H1 (cell line): ENCODE data around the gene SERPINA10. TPM values are rescaled to one million over a fixed set of nuclear protein-coding genes. Genes with fewer than 3 reads are reported as not detected.

Experiments
- CTCF ChIA-PET: fragments of 300-600 bp; sonication (Branson Sonifier 250); formaldehyde crosslinking; loops from one replicate; lab custom pipeline; 2021; ENCODE audit not compliant: partially characterized antibody; lab: Charles Lee
- POLR2A ChIA-PET: fragments of 300-600 bp; sonication (Branson Sonifier 250); formaldehyde crosslinking; loops from one replicate; lab custom pipeline; 2021; ENCODE audit warnings: inconsistent platforms; ENCODE audit not compliant: partially characterized antibody; lab: Charles Lee
- DNase-seq, 2 experiments: peaks; one replicate each; pipeline versions ENCODE4 v3.0.0 to v3.0.0-alpha.2; 2010 to 2022; ENCODE audit warnings: low spot score in 2 of 2, low read depth in 1 of 2, mixed read lengths in 1 of 2
- FAIRE-seq: peaks from 2 replicates; lab custom pipeline; 2011; peaks lifted over from hg19 to GRCh38; lab: Jason Lieb, UNC
- H2AFZ ChIP-seq: 2 replicates; pipeline ENCODE4 v1.8.1; 2012; ENCODE audit warnings: low read length, inconsistent platforms
- H2AK5ac ChIP-seq: 2 replicates; pipeline ENCODE4 v1.6.1; 2013; ENCODE audit warnings: low read depth, low read length
- H2BK120ac ChIP-seq: replicated peaks from 2 replicates; pipeline ENCODE3; 2013; ENCODE audit warnings: low read depth, low read length, inconsistent platforms
- H2BK12ac ChIP-seq: 2 replicates; pipeline ENCODE4 v1.6.1; 2013; ENCODE audit warnings: low read depth, low read length
- H2BK15ac ChIP-seq: 2 replicates; pipeline ENCODE4 v1.6.1; 2013; ENCODE audit warnings: low read length
- H2BK20ac ChIP-seq: 2 replicates; pipeline ENCODE4 v1.6.1; 2013; ENCODE audit warnings: low read length
- H2BK5ac ChIP-seq: 2 replicates; pipeline ENCODE4 v1.6.1; 2013; ENCODE audit warnings: low read depth, low read length
- H3K14ac ChIP-seq: 2 replicates; pipeline ENCODE4 v1.6.1; 2013; ENCODE audit warnings: inconsistent platforms; ENCODE audit not compliant: insufficient read length
- H3K18ac ChIP-seq: 2 replicates; pipeline ENCODE4 v1.6.1; 2013; ENCODE audit warnings: low read length; ENCODE audit errors: extremely low read depth
- H3K23ac ChIP-seq: 2 replicates; pipeline ENCODE4 v1.6.1; 2013; ENCODE audit warnings: inconsistent platforms; ENCODE audit not compliant: insufficient read length
- H3K23me2 ChIP-seq: 2 replicates; pipeline ENCODE4 v1.6.1; 2013; ENCODE audit warnings: low read depth, low read length
- H3K27ac ChIP-seq: 2 replicates; pipeline ENCODE4 v1.6.1; 2011; ENCODE audit warnings: low read depth, low read length, inconsistent platforms
- H3K27me3 ChIP-seq, 4 experiments: replicated peaks in 1 of 4; 1 replicate in 1 of 4; 2 replicates in 3 of 4; pipeline versions ENCODE4 v1.6.1 to v1.8.1; 2011 to 2013; ENCODE audit warnings: low read length in 3 of 4, mild to moderate bottlenecking in 3 of 4, inconsistent platforms in 2 of 4, mixed read lengths in 2 of 4, moderate library complexity in 1 of 4; ENCODE audit not compliant: control insufficient read depth in 3 of 4, insufficient read depth in 3 of 4; ENCODE audit errors: extremely low read depth in 1 of 4
- H3K36me3 ChIP-seq, 4 experiments: 2 replicates each; pipeline versions ENCODE4 v1.6.1 to v1.8.1; 2011 to 2013; ENCODE audit warnings: mild to moderate bottlenecking in 4 of 4, low read length in 3 of 4, moderate library complexity in 2 of 4, control low read depth in 1 of 4, inconsistent platforms in 1 of 4; ENCODE audit not compliant: insufficient read depth in 4 of 4, control insufficient read depth in 2 of 4
- H3K4ac ChIP-seq: replicated peaks from 2 replicates; pipeline ENCODE3; 2013; ENCODE audit warnings: low read length, low read depth, mixed read lengths, inconsistent platforms; ENCODE audit not compliant: insufficient read length
- H3K4me1 ChIP-seq, 4 experiments: replicated peaks in 1 of 4; 1 replicate in 1 of 4; 2 replicates in 3 of 4; pipeline versions ENCODE4 v1.6.1 to v1.8.1; 2011 to 2013; ENCODE audit warnings: low read length in 3 of 4, inconsistent platforms in 2 of 4, mixed read lengths in 1 of 4; ENCODE audit not compliant: insufficient read depth in 4 of 4, control insufficient read depth in 3 of 4
- H3K4me2 ChIP-seq, 2 experiments: 2 replicates each; pipeline versions ENCODE4 v1.6.1 to v1.8.1; 2011 to 2013; ENCODE audit warnings: low read depth in 2 of 2, low read length in 2 of 2, control low read depth in 1 of 2, inconsistent platforms in 1 of 2, mild to moderate bottlenecking in 1 of 2; ENCODE audit not compliant: insufficient read depth in 1 of 2
- H3K4me3 ChIP-seq, 4 experiments: fragments of 200-600, 300-600 bp in 1 of 4; sonication (generic), shearing (Covaris generic), sonication (Bioruptor Twin) in 1 of 4; 2 replicates each; pipeline versions ENCODE4 v1.5.1 to v1.8.1; 2011 to 2016; ENCODE audit warnings: low read length in 4 of 4, low read depth in 3 of 4, control low read depth in 2 of 4, inconsistent platforms in 2 of 4, mild to moderate bottlenecking in 2 of 4, mixed read lengths in 1 of 4, moderate library complexity in 1 of 4; ENCODE audit not compliant: insufficient read depth in 2 of 4; ENCODE audit errors: extremely low read depth in 1 of 4
- H3K56ac ChIP-seq: replicated peaks from 2 replicates; pipeline ENCODE3; 2013; ENCODE audit warnings: low read depth, mild to moderate bottlenecking, mixed read lengths, low read length, inconsistent platforms; ENCODE audit not compliant: insufficient read length
- H3K79me1 ChIP-seq: 2 replicates; pipeline ENCODE4 v1.6.1; 2013; ENCODE audit warnings: low read depth, low read length, control low read depth
- H3K79me2 ChIP-seq, 2 experiments: 2 replicates each; pipeline versions ENCODE4 v1.6.1 to v1.8.1; 2012 to 2013; ENCODE audit warnings: low read length in 2 of 2, mild to moderate bottlenecking in 2 of 2, inconsistent platforms in 1 of 2; ENCODE audit not compliant: insufficient read depth in 2 of 2, control insufficient read depth in 1 of 2
- H3K9ac ChIP-seq, 4 experiments: replicated peaks in 1 of 4; 1 replicate in 1 of 4; 2 replicates in 3 of 4; pipeline versions ENCODE4 v1.6.1 to v1.8.1; 2011 to 2013; ENCODE audit warnings: low read depth in 3 of 4, low read length in 3 of 4, control low read depth in 2 of 4, mild to moderate bottlenecking in 2 of 4, moderate library complexity in 2 of 4, inconsistent platforms in 1 of 4; ENCODE audit errors: extremely low read depth in 1 of 4
- H3K9me3 ChIP-seq, 2 experiments: 2 replicates each; pipeline versions ENCODE4 v1.6.1 to v1.8.1; 2012 to 2013; ENCODE audit warnings: mild to moderate bottlenecking in 2 of 2, moderate library complexity in 2 of 2, control low read depth in 1 of 2, inconsistent platforms in 1 of 2, low read depth in 1 of 2, low read length in 1 of 2, mixed read lengths in 1 of 2; ENCODE audit not compliant: insufficient read depth in 2 of 2
- H4K20me1 ChIP-seq, 2 experiments: replicated peaks in 1 of 2; 2 replicates each; pipeline versions ENCODE3 to v1.8.1; 2011 to 2013; ENCODE audit warnings: inconsistent platforms in 2 of 2, low read length in 2 of 2, mild to moderate bottlenecking in 1 of 2; ENCODE audit not compliant: insufficient read depth in 2 of 2, control insufficient read depth in 1 of 2
- H4K5ac ChIP-seq: 2 replicates; pipeline ENCODE4 v1.6.1; 2013; ENCODE audit warnings: low read length, low read depth, mixed read lengths, inconsistent platforms; ENCODE audit not compliant: insufficient read length
- H4K8ac ChIP-seq: 2 replicates; pipeline ENCODE4 v1.8.0; 2013; ENCODE audit warnings: mild to moderate bottlenecking, moderate library complexity, low read length, inconsistent platforms; ENCODE audit not compliant: insufficient read depth; ENCODE audit errors: extremely low read depth
- H4K91ac ChIP-seq: replicated peaks from 2 replicates; pipeline ENCODE3; 2013; ENCODE audit warnings: low read length, mixed read lengths, inconsistent platforms; ENCODE audit not compliant: insufficient read length
- GTF2F1 ChIP-seq: IDR thresholded peaks from 2 replicates; pipeline ENCODE4 v1.6.1; 2012; ENCODE audit warnings: low read depth, low read length, improper control_type of control experiment, borderline replicate concordance
- WGBS, 2 experiments: shearing (Covaris generic) in 1 of 2; methylation state at CpG; one replicate each; pipeline versions ENCODE4 v1.1.6 to v1.1.7; 2013 to 2015; ENCODE audit warnings: low lambda C conversion rate in 2 of 2, mixed read lengths in 2 of 2, inconsistent platforms in 1 of 2, low coverage in 1 of 2, missing lambda C conversion rate in 1 of 2; ENCODE audit not compliant: insufficient replicate concordance in 2 of 2, insufficient coverage in 1 of 2, insufficient read length in 1 of 2; ENCODE audit errors: extremely low coverage in 1 of 2, missing lambda C conversion rate in 1 of 2; 5-methylcytosine and 5-hydroxymethylcytosine counted together
- polyA plus RNA-seq, 7 experiments: library from polyadenylated mRNA; depleted of rRNA in 3 of 7; stranded (reverse) in 5 of 7; unstranded in 2 of 7; fragments of >200 nt in 5 of 7; fragments of 200-250 nt in 2 of 7; gene quantifications; 1 replicate in 5 of 7; 2 replicates in 1 of 7; 4 replicates in 1 of 7; pipeline versions ENCODE4 v1.2.1 to v1.2.3, GENCODE V29; 2011 to 2013; ENCODE audit warnings: missing spikeins in 2 of 7, mixed read lengths in 2 of 7
- total RNA-seq: library from RNA; stranded (reverse); fragmentation: NEBNext Ultra II Directional; extraction: Animal tissue kit (Norgen Biotek cat#: 25700); gene quantifications from 2 replicates; pipeline ENCODE4 v1.2.1, GENCODE V29; 2021

The SERPINA10 gene
- total and polyA plus RNA-seq, 2 of the 8 experiments (the other 6 are each of a cell fraction or from before 2014, with no cell fraction given), result not detected

DNA sequence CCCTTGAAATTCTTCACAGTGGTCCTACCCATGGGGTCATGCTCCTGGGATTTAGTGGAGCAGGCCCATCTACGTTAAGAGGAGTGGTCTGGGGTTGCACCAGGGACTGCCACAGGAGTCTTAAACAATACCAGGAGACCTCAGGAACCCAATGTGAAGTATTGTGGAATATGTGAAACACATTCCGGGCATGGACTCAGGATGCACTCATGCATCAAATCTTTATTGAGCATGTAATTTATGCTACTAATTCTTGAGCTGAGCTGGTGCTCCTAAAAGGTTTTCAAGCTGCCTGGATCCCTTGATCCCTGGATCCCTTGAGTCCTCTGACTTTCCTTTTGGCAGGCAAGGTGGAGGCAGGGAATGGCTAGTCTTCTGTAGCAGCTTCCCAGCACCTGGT lies 8.8 kb downstream of the SERPINA10 start:
- CTCF ChIA-PET, result no interaction called here
- Histone ChIP-seq H4K91ac (no peak overlapping the region), H3K56ac (no peak overlapping the region), H2BK120ac (no peak overlapping the region), H2AK5ac (no peak overlapping the region), H3K36me3 (no peaks in the 10 kb centered on the region), H3K23ac (no peak overlapping the region)
- DNase-seq, result no peak
- TF ChIP-seq GTF2F1, result no peak
- TF ChIP-seq, all 59 proteins: peak for 0
- Histone ChIP-seq H3K4ac (no peak overlapping the region), H2BK20ac (no peak overlapping the region), H3K4me2 (no peak overlapping the region), H4K8ac (no peak overlapping the region), H3K18ac (no peak overlapping the region), H3K79me2 (no peaks in the 10 kb centered on the region), H3K9ac (no peak overlapping the region), H3K4me3 (no peak overlapping the region), H3K27me3 (no peaks in the 10 kb centered on the region), H3K14ac (no peak overlapping the region), H3K27ac (no peak overlapping the region), H4K5ac (no peak overlapping the region), H2BK15ac (no peak overlapping the region), H3K9me3 (no peaks in the 10 kb centered on the region), H3K23me2 (no peaks in the 10 kb centered on the region), H4K20me1 (no peaks in the 10 kb centered on the region), H2BK5ac (no peak overlapping the region), H3K4me1 (peaks cover 0 to 4% (median 1%) of the 10 kb centered on the region in 4 experiments; a peak in 2 of 7 replicates), H2AFZ (no peak overlapping the region), H3K79me1 (no peaks in the 10 kb centered on the region), H2BK12ac (no peak overlapping the region)
- POLR2A ChIA-PET, result no interaction called here
- WGBS, 2 experiments, result 88% methylated on average over 2 of the region's 2 CpGs; no CpG with 5 or more reads in 1 of the 2 experiments
- FAIRE-seq, result no peak
